Liver (tissue), 9 donors: Measurements from ENCODE around the gene BEGAIN. TPM values are rescaled to one million over a fixed set of nuclear protein-coding genes. Genes with fewer than 3 reads are reported as not detected.

Experiments used
- DNase-seq: peaks from one replicate; pipeline ENCODE4 v3.0.0-alpha.2; 2017; ENCODE audit warnings: low spot score
- H3K27ac ChIP-seq, 2 donors: one replicate each; pipeline ENCODE4 v1.7.0; 2013; ENCODE audit warnings: inconsistent platforms in 2 of 2, low read length in 2 of 2, control low read depth in 1 of 2, low read depth in 1 of 2, mild to moderate bottlenecking in 1 of 2
- H3K27me3 ChIP-seq, 4 donors: one replicate each; pipeline versions ENCODE4 v1.6.1 to v1.7.0; 2013; ENCODE audit warnings: low read length in 3 of 4, inconsistent platforms in 1 of 4, mild to moderate bottlenecking in 1 of 4, moderate library complexity in 1 of 4; ENCODE audit not compliant: control insufficient read depth in 4 of 4, insufficient read depth in 4 of 4
- H3K36me3 ChIP-seq, 4 donors: one replicate each; pipeline versions ENCODE4 v1.6.1 to v1.7.0; 2013; ENCODE audit warnings: low read length in 3 of 4, mild to moderate bottlenecking in 3 of 4, low read depth in 1 of 4, moderate library complexity in 1 of 4; ENCODE audit not compliant: control insufficient read depth in 4 of 4, insufficient read depth in 3 of 4
- H3K4me1 ChIP-seq, 4 donors: one replicate each; pipeline versions ENCODE4 v1.6.1 to v1.7.0; 2013; ENCODE audit warnings: low read length in 3 of 4, mild to moderate bottlenecking in 3 of 4, moderate library complexity in 1 of 4; ENCODE audit not compliant: control insufficient read depth in 4 of 4, insufficient read depth in 4 of 4
- H3K4me3 ChIP-seq, 3 donors: one replicate each; pipeline versions ENCODE4 v1.6.1 to v1.7.0; 2013; ENCODE audit warnings: low read length in 3 of 3, control low read depth in 1 of 3, low read depth in 1 of 3, mild to moderate bottlenecking in 1 of 3
- H3K9ac ChIP-seq, 2 donors: one replicate each; pipeline ENCODE4 v1.7.0; 2013; ENCODE audit warnings: low read length in 2 of 2, mild to moderate bottlenecking in 2 of 2, moderate library complexity in 2 of 2, control low read depth in 1 of 2, low read depth in 1 of 2
- H3K9me3 ChIP-seq, 4 donors: one replicate each; pipeline versions ENCODE4 v1.6.1 to v1.7.0; 2013; ENCODE audit warnings: low read length in 3 of 4; ENCODE audit not compliant: control insufficient read depth in 4 of 4
- CTCF ChIP-seq: fragments of 150-350 bp; IDR thresholded peaks from 2 replicates; pipeline ENCODE4 v1.5.1; 2017; ENCODE audit warnings: improper control_type of control experiment, low read depth, low read length; ENCODE audit not compliant: missing input control
- EGR1 ChIP-seq, 2 donors: IDR thresholded peaks; 2 replicates each; pipeline ENCODE4 v1.6.1; 2016 to 2018; ENCODE audit warnings: antibody characterized with exemption in 2 of 2, low read depth in 2 of 2
- FOXA1 ChIP-seq: IDR thresholded peaks from 2 replicates; pipeline ENCODE4 v1.6.1; 2016; ENCODE audit warnings: antibody characterized with exemption
- FOXA2 ChIP-seq: IDR thresholded peaks from 2 replicates; pipeline ENCODE4 v1.6.1; 2016; ENCODE audit warnings: antibody characterized with exemption
- GABPA ChIP-seq, 2 donors: IDR thresholded peaks in 1 of 2; conservative IDR thresholded peaks in 1 of 2; 2 replicates each; pipeline ENCODE4 v1.6.1; 2016; ENCODE audit warnings: antibody characterized with exemption in 2 of 2, mild to moderate bottlenecking in 1 of 2, moderate library complexity in 1 of 2
- HNF4G ChIP-seq: IDR thresholded peaks from 2 replicates; pipeline ENCODE4 v1.6.1; 2016; ENCODE audit warnings: antibody characterized with exemption
- JUND ChIP-seq, 2 donors: IDR thresholded peaks; 2 replicates each; pipeline ENCODE4 v1.6.1; 2016; ENCODE audit warnings: antibody characterized with exemption in 2 of 2
- NR2F2 ChIP-seq: IDR thresholded peaks from 2 replicates; pipeline ENCODE4 v1.6.1; 2016; ENCODE audit warnings: antibody characterized with exemption
- RAD21 ChIP-seq, 2 donors: IDR thresholded peaks; 2 replicates each; pipeline ENCODE4 v1.6.1; 2016; ENCODE audit warnings: antibody characterized with exemption in 2 of 2, mild to moderate bottlenecking in 2 of 2
- RXRA ChIP-seq, 2 donors: IDR thresholded peaks; 2 replicates each; pipeline ENCODE4 v1.6.1; 2017 to 2018; ENCODE audit warnings: antibody characterized with exemption in 2 of 2, mild to moderate bottlenecking in 1 of 2
- SP1 ChIP-seq: IDR thresholded peaks from 2 replicates; pipeline ENCODE4 v1.6.1; 2018; ENCODE audit warnings: antibody characterized with exemption, mild to moderate bottlenecking
- TAF1 ChIP-seq: conservative IDR thresholded peaks from 2 replicates; pipeline ENCODE4 v1.6.1; 2016; ENCODE audit warnings: antibody characterized with exemption, mild to moderate bottlenecking
- YY1 ChIP-seq: IDR thresholded peaks from 2 replicates; pipeline ENCODE4 v1.6.1; 2016; ENCODE audit warnings: antibody characterized with exemption, mild to moderate bottlenecking
- WGBS: extraction: QIAGEN DNeasy Blood & Tissue Kit; methylation state at CpG from one replicate; pipeline ENCODE4 v1.1.7; 2013; 5-methylcytosine and 5-hydroxymethylcytosine counted together
- polyA plus RNA-seq, 2 donors: library from polyadenylated mRNA; stranded (reverse) in 1 of 2; unstranded in 1 of 2; fragments of 200-250 nt in 1 of 2; fragments of >200 nt in 1 of 2; fragmentation: Nextera tagmentation in 1 of 2; extraction: Ambion mirVana in 1 of 2; gene quantifications; one replicate each; pipeline versions ENCODE4 v1.2.1 to v1.2.3, GENCODE V29; 2013 to 2015
- total RNA-seq, 2 donors: library from RNA; depleted of rRNA; stranded (reverse); fragments of >200 nt; gene quantifications; one replicate each; pipeline ENCODE4 v1.2.3, GENCODE V29; 2014
- TF ChIP-seq, protein P1 (sequence below): IDR thresholded peaks from 2 replicates; pipeline ENCODE4 v1.6.1; 2016; ENCODE audit warnings: antibody characterized with exemption
- TF ChIP-seq, protein P2 (sequence below): IDR thresholded peaks from 2 replicates; pipeline ENCODE4 v1.6.1; 2016; ENCODE audit warnings: antibody characterized with exemption, mild to moderate bottlenecking
- TF ChIP-seq, protein P3 (sequence below): IDR thresholded peaks from 2 replicates; pipeline ENCODE4 v1.6.1; 2016; ENCODE audit warnings: antibody characterized with exemption
- donor health status: healthy.
- donor health status: healthy.
- donor health status: healthy.
- donor health status: healthy.
- donor health status: healthy.

Gene BEGAIN
- total and polyA plus RNA-seq, 4 donors, result 0.11 to 1.9 (median 0.29) TPM

DNA sequence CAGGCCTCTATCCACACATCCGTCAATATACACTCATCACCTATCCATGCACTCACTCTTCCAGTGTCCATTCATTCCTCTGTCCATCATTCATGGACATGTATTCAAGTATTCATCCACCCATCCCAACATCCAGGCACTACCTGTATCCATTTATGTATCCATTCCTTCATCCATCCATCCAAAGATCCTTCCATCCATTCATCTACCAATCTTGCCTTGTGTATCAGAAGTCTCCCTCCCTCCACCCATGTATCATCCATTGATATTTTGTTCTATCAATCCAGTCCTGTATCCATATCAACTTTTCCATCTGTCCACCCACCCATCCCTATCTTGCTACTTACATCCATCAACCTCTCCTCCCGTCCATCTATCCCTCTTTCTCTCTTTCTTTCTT is 4.0 kb downstream of the BEGAIN start:
- H3K4me3 ChIP-seq, result no peak overlapping the region
- peaks cover 0 to 7% (median 0%) of the 10 kb centered on the region in 4 donors for H3K27me3 ChIP-seq
- peaks cover 0 to 7% (median 6%) of the 10 kb centered on the region in 4 donors for H3K4me1 ChIP-seq
- no peak overlapping the region for H3K9ac ChIP-seq
- H3K36me3 ChIP-seq, result no peaks in the 10 kb centered on the region
- H3K9me3 ChIP-seq, result no peaks in the 10 kb centered on the region
- 90% methylated on average over 2 of the region's 2 CpGs for WGBS
- TF ChIP-seq FOXA2, result no peak
- no peak for TF ChIP-seq GABPA (IDR thresholded peaks at IDR 0.05 in 1 of 2, conservative IDR thresholded peaks at IDR 0.05 in 1 of 2)
- TF ChIP-seq RXRA (IDR thresholded peaks at IDR 0.05), result no peak
- TF ChIP-seq NR2F2, result no peak
- TF ChIP-seq YY1, result no peak
- TF ChIP-seq, protein P1, sequence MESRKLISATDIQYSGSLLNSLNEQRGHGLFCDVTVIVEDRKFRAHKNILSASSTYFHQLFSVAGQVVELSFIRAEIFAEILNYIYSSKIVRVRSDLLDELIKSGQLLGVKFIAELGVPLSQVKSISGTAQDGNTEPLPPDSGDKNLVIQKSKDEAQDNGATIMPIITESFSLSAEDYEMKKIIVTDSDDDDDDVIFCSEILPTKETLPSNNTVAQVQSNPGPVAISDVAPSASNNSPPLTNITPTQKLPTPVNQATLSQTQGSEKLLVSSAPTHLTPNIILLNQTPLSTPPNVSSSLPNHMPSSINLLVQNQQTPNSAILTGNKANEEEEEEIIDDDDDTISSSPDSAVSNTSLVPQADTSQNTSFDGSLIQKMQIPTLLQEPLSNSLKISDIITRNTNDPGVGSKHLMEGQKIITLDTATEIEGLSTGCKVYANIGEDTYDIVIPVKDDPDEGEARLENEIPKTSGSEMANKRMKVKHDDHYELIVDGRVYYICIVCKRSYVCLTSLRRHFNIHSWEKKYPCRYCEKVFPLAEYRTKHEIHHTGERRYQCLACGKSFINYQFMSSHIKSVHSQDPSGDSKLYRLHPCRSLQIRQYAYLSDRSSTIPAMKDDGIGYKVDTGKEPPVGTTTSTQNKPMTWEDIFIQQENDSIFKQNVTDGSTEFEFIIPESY, result no peak
- no peak for TF ChIP-seq SP1
- no peak for TF ChIP-seq EGR1 (IDR thresholded peaks at IDR 0.05; ENCODE audit: low read depth in 2 of 2)
- TF ChIP-seq CTCF, result no peak
- no peak for TF ChIP-seq HNF4G
- no peak overlapping the region for H3K27ac ChIP-seq
- DNase-seq, result no peak

GRCh38 chr14:100582496-100583165 is 4.6 kb downstream of the BEGAIN start:
- TF ChIP-seq RAD21 (IDR thresholded peaks at IDR 0.05), result no peak
- TF ChIP-seq RXRA (IDR thresholded peaks at IDR 0.05), result no peak
- TF ChIP-seq GABPA (IDR thresholded peaks at IDR 0.05 in 1 of 2, conservative IDR thresholded peaks at IDR 0.05 in 1 of 2), result no peak
- no peak for TF ChIP-seq YY1
- TF ChIP-seq JUND (IDR thresholded peaks at IDR 0.05), result no peak
- TF ChIP-seq TAF1, result no peak
- no peak for TF ChIP-seq FOXA1
- TF ChIP-seq, protein P2, sequence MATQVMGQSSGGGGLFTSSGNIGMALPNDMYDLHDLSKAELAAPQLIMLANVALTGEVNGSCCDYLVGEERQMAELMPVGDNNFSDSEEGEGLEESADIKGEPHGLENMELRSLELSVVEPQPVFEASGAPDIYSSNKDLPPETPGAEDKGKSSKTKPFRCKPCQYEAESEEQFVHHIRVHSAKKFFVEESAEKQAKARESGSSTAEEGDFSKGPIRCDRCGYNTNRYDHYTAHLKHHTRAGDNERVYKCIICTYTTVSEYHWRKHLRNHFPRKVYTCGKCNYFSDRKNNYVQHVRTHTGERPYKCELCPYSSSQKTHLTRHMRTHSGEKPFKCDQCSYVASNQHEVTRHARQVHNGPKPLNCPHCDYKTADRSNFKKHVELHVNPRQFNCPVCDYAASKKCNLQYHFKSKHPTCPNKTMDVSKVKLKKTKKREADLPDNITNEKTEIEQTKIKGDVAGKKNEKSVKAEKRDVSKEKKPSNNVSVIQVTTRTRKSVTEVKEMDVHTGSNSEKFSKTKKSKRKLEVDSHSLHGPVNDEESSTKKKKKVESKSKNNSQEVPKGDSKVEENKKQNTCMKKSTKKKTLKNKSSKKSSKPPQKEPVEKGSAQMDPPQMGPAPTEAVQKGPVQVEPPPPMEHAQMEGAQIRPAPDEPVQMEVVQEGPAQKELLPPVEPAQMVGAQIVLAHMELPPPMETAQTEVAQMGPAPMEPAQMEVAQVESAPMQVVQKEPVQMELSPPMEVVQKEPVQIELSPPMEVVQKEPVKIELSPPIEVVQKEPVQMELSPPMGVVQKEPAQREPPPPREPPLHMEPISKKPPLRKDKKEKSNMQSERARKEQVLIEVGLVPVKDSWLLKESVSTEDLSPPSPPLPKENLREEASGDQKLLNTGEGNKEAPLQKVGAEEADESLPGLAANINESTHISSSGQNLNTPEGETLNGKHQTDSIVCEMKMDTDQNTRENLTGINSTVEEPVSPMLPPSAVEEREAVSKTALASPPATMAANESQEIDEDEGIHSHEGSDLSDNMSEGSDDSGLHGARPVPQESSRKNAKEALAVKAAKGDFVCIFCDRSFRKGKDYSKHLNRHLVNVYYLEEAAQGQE, result no peak
- TF ChIP-seq, protein P3, sequence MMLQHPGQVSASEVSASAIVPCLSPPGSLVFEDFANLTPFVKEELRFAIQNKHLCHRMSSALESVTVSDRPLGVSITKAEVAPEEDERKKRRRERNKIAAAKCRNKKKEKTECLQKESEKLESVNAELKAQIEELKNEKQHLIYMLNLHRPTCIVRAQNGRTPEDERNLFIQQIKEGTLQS, result no peak
- no peak for TF ChIP-seq NR2F2
- TF ChIP-seq, protein P1, result no peak
- no peak for TF ChIP-seq FOXA2
- Histone ChIP-seq H3K9ac (no peak overlapping the region), H3K4me1 (peaks cover 0 to 7% (median 6%) of the 10 kb centered on the region in 4 donors), H3K4me3 (no peak overlapping the region), H3K36me3 (no peaks in the 10 kb centered on the region), H3K27ac (no peak overlapping the region), H3K9me3 (no peaks in the 10 kb centered on the region), H3K27me3 (peaks cover 0 to 7% (median 0%) of the 10 kb centered on the region in 4 donors)
- DNase-seq, result no peak
- WGBS, result 96% methylated on average over 16 of the region's 16 CpGs
